ENCODE results near the gene EPS8L3.

Gene EPS8L3

GRCh38 chr1:109783436-109783835, 19.7 kb upstream of the EPS8L3 start:
- Histone ChIP-seq H3K4me3 (replicated peaks; ENCODE audit: low read depth, low read length) (no peak overlapping the region), H3K27me3 (replicated peaks; ENCODE audit: control insufficient read depth, insufficient read depth, low read length) (no peaks in the 10 kb centered on the region; the same call in 1 of the 2 replicates), H3K36me3 (ENCODE audit: control insufficient read depth, insufficient read depth, low read length) (no peaks in the 10 kb centered on the region)
- no peak for DNase-seq (ENCODE audit: extremely low read depth, insufficient read length)
- TF ChIP-seq CTCF (IDR thresholded peaks at IDR 0.05; ENCODE audit: insufficient read depth, low read length, poor library complexity, severe bottlenecking): no peak

GRCh38 chr1:109782927-109783326, 19.2 kb upstream of the EPS8L3 start:
- Histone ChIP-seq H3K4me3 (replicated peaks; ENCODE audit: low read depth, low read length) (no peak overlapping the region), H3K36me3 (ENCODE audit: control insufficient read depth, insufficient read depth, low read length) (no peaks in the 10 kb centered on the region), H3K27me3 (replicated peaks; ENCODE audit: control insufficient read depth, insufficient read depth, low read length) (no peaks in the 10 kb centered on the region; the same call in 1 of the 2 replicates)
- no peak for DNase-seq (ENCODE audit: extremely low read depth, insufficient read length)
- no peak for TF ChIP-seq CTCF (IDR thresholded peaks at IDR 0.05; ENCODE audit: insufficient read depth, low read length, poor library complexity, severe bottlenecking)

- H3K27me3 ChIP-seq (replicated peaks; ENCODE audit: control insufficient read depth, insufficient read depth, low read length): no peaks in the 10 kb centered on the region; the same call in 1 of the 2 replicates
- DNase-seq (ENCODE audit: extremely low read depth, insufficient read length): no peak
These were observed 18.8 kb upstream of the EPS8L3 start for GRCh38 chr1:109782514-109782913.

GRCh38 chr1:109781806-109782205, 18.1 kb upstream of the EPS8L3 start:
- no peaks in the 10 kb centered on the region for H3K36me3 ChIP-seq (ENCODE audit: control insufficient read depth, insufficient read depth, low read length)
- H3K27me3 ChIP-seq (replicated peaks; ENCODE audit: control insufficient read depth, insufficient read depth, low read length): no peaks in the 10 kb centered on the region; the same call in 1 of the 2 replicates
- no peak for TF ChIP-seq CTCF (IDR thresholded peaks at IDR 0.05; ENCODE audit: insufficient read depth, low read length, poor library complexity, severe bottlenecking)
- DNase-seq (ENCODE audit: extremely low read depth, insufficient read length): no peak
- H3K4me3 ChIP-seq (replicated peaks; ENCODE audit: low read depth, low read length): no peak overlapping the region

More at GRCh38 chr1:109782514-109782913, 18.8 kb upstream of the EPS8L3 start:
- H3K4me3 ChIP-seq (replicated peaks; ENCODE audit: low read depth, low read length): no peak overlapping the region
- no peak for TF ChIP-seq CTCF (IDR thresholded peaks at IDR 0.05; ENCODE audit: insufficient read depth, low read length, poor library complexity, severe bottlenecking)
- H3K36me3 ChIP-seq (ENCODE audit: control insufficient read depth, insufficient read depth, low read length): no peaks in the 10 kb centered on the region

- H3K4me3 ChIP-seq (replicated peaks; ENCODE audit: low read depth, low read length): no peak overlapping the region
- no peaks in the 10 kb centered on the region; the same call in 1 of the 2 replicates for H3K27me3 ChIP-seq (replicated peaks; ENCODE audit: control insufficient read depth, insufficient read depth, low read length)
- no peak for DNase-seq (ENCODE audit: extremely low read depth, insufficient read length)
- no peaks in the 10 kb centered on the region for H3K36me3 ChIP-seq (ENCODE audit: control insufficient read depth, insufficient read depth, low read length)
- TF ChIP-seq CTCF (IDR thresholded peaks at IDR 0.05; ENCODE audit: insufficient read depth, low read length, poor library complexity, severe bottlenecking): no peak
These were observed 17.3 kb upstream of the EPS8L3 start for GRCh38 chr1:109780982-109781381.

All from GM06990 (cell line).